GM12872 (cell line): ENCODE results near the gene TMPRSS15.

ENCODE experiments used
- CTCF ChIP-seq: IDR thresholded peaks from 3 replicates; pipeline ENCODE4 v1.5.1; 2011; ENCODE audit warnings: low read depth, mild to moderate bottlenecking, low read length, moderate library complexity; ENCODE audit not compliant: insufficient read depth

TMPRSS15 gene

GRCh38 chr21:18235545-18235944 lies 168.0 kb downstream of the TMPRSS15 start:
- no peak for TF ChIP-seq CTCF

DNA sequence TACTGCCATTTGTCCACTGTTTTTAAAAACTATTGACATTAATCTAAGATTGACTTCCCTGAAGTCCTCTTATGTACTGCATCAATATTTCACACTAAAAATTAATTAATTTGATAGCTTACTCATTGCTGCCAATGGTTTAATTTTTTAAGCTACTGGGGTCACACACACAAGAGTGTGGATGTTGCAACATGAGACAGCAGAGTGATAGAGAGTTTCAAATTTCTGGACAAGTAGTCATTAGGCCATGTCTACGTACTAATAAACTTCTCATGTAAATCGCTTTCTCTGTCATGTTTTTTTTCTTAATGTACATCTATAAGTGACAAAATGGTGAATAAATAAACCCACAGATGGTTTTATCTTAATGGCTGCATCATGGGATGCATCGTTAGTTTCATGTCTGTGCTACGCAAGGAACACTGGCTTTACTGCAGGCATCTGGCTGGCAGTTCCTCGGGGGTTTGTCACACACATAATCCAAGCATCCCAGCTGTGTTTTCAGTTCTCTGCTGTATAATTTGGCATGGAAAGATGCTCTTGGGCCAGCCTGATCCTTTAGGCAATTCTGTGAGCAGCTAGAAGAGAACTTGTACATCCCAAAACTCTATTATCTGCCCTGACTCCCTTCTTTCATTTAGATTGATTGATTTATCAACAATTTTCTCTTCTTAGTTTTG lies 175.4 kb downstream of the TMPRSS15 start:
- no peak for TF ChIP-seq CTCF

GRCh38 chr21:18222346-18222745 lies 181.2 kb downstream of the TMPRSS15 start:
- TF ChIP-seq CTCF: no peak

DNA sequence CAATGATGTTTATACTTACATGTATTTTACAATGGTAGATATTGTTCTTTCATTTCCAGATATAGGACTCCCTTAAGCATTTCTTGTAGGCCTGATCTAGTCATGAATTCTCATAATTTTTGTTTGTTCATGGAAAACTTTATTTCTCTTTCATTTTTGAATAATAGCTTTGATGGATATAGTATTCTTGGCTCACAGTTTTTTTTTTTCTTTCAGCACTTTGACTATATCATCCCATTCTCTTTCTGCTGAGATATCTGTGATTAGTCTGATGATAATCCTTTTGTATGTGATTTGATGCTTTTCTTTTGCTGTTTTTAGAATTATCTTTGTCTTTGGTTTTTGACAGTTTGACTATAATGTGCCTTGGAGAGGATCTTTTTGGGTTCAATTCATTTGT lies 183.1 kb downstream of the TMPRSS15 start:
- TF ChIP-seq CTCF: no peak
